ENCODE results near the gene CD82. TPM values are rescaled to one million over a fixed set of nuclear protein-coding genes. Genes with fewer than 3 reads are reported as not detected.
"Not testable (repeated sequence)": the region's sequence is repeated elsewhere in the genome, so short reads cannot be mapped to it uniquely, and the experiment has no call there.

Gene CD82
- total RNA-seq, 1 experiment from 2014 or later: 8.2 TPM

DNA sequence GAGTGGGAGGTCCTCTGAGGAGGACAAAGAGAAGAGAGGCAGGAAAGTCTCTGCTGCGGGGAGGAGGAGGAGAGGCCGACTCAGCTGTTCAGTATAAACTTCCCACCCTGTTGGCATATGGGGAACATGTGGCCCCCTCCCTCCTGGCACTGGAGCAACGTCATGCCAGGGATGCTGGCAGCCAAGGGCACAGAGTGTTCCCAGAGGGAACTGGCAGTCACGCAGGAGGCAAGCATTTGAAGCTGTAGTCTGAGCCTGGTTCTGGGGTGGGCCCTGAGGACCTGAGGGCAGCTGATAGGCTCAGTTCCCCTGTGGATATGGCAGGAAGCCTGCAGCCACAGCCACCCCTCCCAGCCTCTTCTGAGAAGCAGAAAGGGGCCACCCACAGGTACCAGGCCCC is 94.2 kb downstream of the CD82 start:
- no peaks in the 10 kb centered on the region for H3K4me1 ChIP-seq (ENCODE audit: insufficient read depth, low read length, poor library complexity, severe bottlenecking)
- H3K9me3 ChIP-seq (ENCODE audit: low read depth, low read length, poor library complexity, severe bottlenecking): no peaks in the 10 kb centered on the region
- intact Hi-C loops (cut with micrococcal nuclease; ENCODE audit: unreplicated experiment): no loop called here
- POLR2A ChIA-PET (ENCODE audit: low non-redundant PET): no interaction called here
- no peak for TF ChIP-seq EZH2 (IDR thresholded peaks at IDR 0.05; ENCODE audit: borderline replicate concordance, low read depth, low read length, poor library complexity, severe bottlenecking)
- TF ChIP-seq, protein P1, sequence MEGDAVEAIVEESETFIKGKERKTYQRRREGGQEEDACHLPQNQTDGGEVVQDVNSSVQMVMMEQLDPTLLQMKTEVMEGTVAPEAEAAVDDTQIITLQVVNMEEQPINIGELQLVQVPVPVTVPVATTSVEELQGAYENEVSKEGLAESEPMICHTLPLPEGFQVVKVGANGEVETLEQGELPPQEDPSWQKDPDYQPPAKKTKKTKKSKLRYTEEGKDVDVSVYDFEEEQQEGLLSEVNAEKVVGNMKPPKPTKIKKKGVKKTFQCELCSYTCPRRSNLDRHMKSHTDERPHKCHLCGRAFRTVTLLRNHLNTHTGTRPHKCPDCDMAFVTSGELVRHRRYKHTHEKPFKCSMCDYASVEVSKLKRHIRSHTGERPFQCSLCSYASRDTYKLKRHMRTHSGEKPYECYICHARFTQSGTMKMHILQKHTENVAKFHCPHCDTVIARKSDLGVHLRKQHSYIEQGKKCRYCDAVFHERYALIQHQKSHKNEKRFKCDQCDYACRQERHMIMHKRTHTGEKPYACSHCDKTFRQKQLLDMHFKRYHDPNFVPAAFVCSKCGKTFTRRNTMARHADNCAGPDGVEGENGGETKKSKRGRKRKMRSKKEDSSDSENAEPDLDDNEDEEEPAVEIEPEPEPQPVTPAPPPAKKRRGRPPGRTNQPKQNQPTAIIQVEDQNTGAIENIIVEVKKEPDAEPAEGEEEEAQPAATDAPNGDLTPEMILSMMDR (conservative IDR thresholded peaks at IDR 0.05; ENCODE audit: low read depth, low read length): no peak
- H3K27me3 ChIP-seq (replicated peaks; ENCODE audit: insufficient read depth, low read depth, low read length, poor library complexity): no peaks in the 10 kb centered on the region
- no TSS peak for BruUV-seq (replicated peaks)
- DNase-seq (ENCODE audit: low spot score): no peak
- H3K4me3 ChIP-seq (ENCODE audit: low read depth, low read length, poor library complexity, severe bottlenecking): no peak overlapping the region
- CTCF ChIA-PET: no interaction called here
- no peak overlapping the region for H3K27ac ChIP-seq (ENCODE audit: low read depth, low read length, poor library complexity, severe bottlenecking)
- no peaks in the 10 kb centered on the region for H3K36me3 ChIP-seq (ENCODE audit: insufficient read depth, low read length, poor library complexity, severe bottlenecking)

DNA sequence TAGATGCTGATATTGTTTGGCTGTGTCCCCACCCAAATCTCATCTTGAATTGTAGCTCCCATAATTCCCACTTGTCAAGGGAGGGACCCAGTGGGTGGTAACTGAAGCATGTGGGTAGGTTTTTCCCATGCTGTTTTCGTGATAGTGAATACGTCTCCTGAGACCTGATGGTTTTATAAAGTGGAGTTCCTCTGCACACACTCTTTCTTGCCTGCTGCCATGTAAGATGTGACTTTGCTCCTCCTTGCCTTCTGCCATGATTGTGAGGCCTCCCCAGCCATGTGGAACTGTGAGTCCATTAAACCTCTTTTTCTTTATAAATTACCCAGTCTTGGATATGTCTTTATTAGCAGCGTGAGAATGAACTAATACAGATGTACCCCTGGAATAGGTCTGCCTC is 95.1 kb downstream of the CD82 start:
- H3K27ac ChIP-seq (ENCODE audit: low read depth, low read length, poor library complexity, severe bottlenecking); POLR2A ChIA-PET (ENCODE audit: low non-redundant PET); H3K27me3 ChIP-seq (replicated peaks; ENCODE audit: insufficient read depth, low read depth, low read length, poor library complexity); H3K4me3 ChIP-seq (ENCODE audit: low read depth, low read length, poor library complexity, severe bottlenecking); DNase-seq (ENCODE audit: low spot score); H3K4me1 ChIP-seq (ENCODE audit: insufficient read depth, low read length, poor library complexity, severe bottlenecking); BruUV-seq (replicated peaks); H3K9me3 ChIP-seq (ENCODE audit: low read depth, low read length, poor library complexity, severe bottlenecking); CTCF ChIA-PET; H3K36me3 ChIP-seq (ENCODE audit: insufficient read depth, low read length, poor library complexity, severe bottlenecking); intact Hi-C loops (cut with micrococcal nuclease; ENCODE audit: unreplicated experiment): not testable (repeated sequence)

DNA sequence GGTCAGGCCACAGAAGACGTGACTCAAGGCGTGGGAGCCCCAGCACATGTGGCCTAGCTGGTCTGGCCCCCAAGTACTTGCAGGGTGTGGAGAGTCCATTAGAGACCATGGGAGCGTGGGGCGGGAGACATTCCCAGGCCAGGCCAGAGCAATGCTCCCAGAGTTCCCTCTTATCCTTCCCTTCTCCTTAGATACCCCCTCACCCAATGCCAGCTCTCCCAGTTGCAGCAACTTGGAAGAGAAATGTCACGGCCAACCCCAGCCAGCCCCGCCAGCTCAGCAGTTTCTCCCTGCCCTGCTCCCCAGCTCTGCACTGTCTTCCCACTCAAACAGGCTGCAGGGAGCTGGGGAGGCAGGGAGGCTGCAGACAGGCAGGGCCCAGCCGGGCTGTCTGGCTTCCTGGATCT is 95.9 kb downstream of the CD82 start:
- ChIA-PET CTCF (no interaction called here), POLR2A (ENCODE audit: low non-redundant PET) (no interaction called here)
- BruUV-seq (replicated peaks): no TSS peak
- no peak for TF ChIP-seq EZH2 (IDR thresholded peaks at IDR 0.05; ENCODE audit: borderline replicate concordance, low read depth, low read length, poor library complexity, severe bottlenecking)
- TF ChIP-seq, protein P1 (conservative IDR thresholded peaks at IDR 0.05; ENCODE audit: low read depth, low read length): no peak
- Histone ChIP-seq H3K27me3 (replicated peaks; ENCODE audit: insufficient read depth, low read depth, low read length, poor library complexity) (peaks cover 8% of the 10 kb centered on the region), H3K27ac (ENCODE audit: low read depth, low read length, poor library complexity, severe bottlenecking) (no peak overlapping the region), H3K4me1 (ENCODE audit: insufficient read depth, low read length, poor library complexity, severe bottlenecking) (no peaks in the 10 kb centered on the region), H3K9me3 (ENCODE audit: low read depth, low read length, poor library complexity, severe bottlenecking) (no peaks in the 10 kb centered on the region), H3K36me3 (ENCODE audit: insufficient read depth, low read length, poor library complexity, severe bottlenecking) (no peaks in the 10 kb centered on the region), H3K4me3 (ENCODE audit: low read depth, low read length, poor library complexity, severe bottlenecking) (no peak overlapping the region)
- no peak for DNase-seq (ENCODE audit: low spot score)
- intact Hi-C loops (cut with micrococcal nuclease; ENCODE audit: unreplicated experiment): no loop called here

Other genes starting within 250 kb of the CD82 start
- 2.8 and 5.8 TPM in 2 replicates for gene TSPAN18, start 161.3 kb downstream of the CD82 start, total RNA-seq (2021)

All from A673 (cell line).